ENCODE results near the gene ADCY1.

ADCY1 gene

DNA sequence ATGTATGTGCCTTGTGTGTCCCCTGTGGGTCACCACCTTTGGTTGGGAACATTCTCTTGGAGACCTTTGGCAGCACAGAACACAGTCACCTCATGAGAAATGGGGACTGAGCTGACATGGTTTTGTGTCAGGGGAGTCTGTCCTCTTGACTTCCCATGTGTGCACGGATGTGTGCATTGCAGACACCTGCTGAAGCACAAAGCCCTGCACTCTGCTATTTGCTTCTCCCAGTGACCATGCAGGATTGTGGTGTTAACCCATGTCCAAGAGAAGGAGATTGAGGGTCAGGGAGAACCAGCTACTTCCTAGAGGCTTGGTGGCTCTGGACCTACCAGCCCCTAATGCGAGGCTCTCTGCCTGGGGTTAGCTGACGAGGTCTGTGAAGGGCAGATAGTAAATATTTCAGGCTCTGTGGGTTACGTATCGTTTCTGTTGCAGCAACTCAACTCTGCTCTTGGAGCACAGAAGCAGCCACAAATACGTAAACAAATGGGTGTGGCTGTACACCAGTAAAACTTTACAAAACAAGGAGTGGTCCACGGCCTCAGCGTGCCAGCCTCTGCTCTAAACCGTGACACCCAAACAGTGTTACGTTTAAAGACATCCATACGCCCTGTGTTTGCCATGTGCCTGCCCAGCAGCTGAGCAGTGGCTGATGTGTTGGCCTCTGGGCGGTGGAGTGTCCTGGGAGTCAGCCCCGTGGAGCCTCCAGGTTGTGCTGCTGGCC lies 51.7 kb downstream of the ADCY1 start:
- DNase-seq (ENCODE audit: low spot score): no peak

DNA sequence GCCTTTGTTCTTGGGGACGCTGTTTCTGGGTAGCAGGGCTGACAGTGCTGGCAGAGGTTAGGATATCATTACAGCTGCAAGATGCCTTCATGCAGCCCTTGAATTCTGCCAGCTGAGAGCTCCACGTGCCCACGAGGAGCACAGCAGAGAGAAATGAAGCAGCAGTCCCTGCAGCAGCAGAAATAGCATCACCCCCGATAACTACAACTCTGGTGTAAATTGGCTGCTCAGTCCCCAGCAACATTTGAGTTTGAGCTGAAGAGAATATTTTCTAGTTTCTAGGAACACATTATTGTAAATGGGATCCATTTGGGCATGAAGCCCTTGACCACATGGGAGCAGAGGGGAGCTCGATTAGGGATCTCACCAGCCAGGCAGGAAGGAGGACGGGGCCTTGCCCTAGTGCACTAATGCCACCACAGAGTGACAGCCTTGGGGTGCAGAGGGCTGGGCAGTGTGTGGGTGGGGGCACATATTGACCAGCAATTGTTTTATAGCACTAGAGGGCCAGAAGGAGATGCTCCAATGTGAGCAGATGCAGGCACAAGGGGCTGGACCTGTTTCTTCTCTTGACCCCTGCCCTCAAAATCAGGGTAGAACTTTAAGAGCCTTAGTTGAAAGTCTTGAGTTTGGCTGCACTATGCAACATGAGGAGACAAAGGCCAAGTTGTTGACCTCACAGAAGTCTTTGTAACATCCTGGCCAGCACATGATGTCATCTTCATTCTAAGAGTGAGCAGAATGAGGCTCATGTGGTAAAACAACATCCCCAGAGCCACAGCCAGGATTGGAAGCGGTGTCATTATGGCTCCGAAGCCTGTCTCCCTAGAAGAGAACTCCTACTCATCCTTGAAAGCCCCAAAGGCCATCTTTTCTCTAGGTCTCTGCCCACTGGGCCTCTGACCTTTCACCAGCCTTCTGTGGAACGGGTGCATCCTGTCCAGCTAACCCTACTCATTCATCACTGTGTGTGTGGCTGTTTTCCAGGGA lies 52.6 kb downstream of the ADCY1 start:
- no peak for DNase-seq (ENCODE audit: low spot score)

DNA sequence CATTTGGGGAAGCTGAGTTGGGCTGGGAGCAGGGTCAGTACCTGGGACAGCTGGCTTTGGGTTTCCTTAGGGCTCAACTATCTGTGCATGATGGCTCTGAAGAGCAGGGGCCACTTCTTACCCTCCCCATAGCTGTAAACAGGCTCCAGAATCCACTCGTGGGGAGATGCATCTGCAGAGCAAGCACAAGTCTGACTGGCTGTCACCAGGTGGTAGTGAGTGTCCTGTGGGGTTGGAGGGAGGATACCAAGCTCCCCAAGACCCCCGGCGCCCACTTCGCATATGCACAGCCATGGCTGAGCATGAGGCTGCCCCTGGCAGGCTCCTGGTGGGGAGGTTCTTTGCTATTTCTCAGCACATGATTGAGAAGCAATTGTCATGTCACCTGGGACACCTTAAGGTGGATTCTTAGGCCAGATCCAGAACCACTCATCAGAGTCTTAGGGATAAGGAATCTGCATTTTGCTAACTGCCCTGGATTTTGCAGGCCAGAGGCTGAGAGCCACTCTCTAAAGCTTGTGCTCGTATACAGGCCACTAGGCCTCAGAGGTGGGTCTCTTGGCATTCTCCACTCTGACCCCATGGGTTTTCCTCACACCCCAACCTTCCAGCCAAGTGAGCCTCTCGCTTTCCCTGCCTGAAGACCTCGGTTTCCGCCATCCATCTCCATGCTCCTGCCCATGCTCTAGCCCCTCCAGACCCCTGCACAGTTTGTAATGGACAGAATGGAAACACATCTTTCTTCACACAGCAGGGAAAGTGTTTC lies 53.7 kb downstream of the ADCY1 start:
- no peak for DNase-seq (ENCODE audit: low spot score)

DNA sequence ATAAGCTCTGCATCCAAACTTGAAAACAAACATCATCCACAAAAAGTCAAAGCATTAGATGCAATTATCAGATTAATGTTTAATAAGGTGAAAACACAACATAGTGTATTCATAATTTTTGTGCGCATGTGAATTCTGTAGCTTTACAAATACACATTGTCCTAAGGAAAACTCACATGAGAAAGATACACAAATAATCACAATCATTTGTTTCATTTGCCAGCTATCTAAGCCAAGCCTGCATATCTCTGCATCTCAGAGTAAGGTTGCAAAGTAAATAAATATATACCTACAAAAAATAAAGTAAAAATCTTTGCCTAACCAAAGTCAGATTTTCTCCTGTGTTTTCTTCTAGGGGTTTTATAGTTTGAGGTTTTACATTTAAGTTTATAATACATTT lies 57.4 kb downstream of the ADCY1 start:
- DNase-seq (ENCODE audit: low spot score): no peak

DNA sequence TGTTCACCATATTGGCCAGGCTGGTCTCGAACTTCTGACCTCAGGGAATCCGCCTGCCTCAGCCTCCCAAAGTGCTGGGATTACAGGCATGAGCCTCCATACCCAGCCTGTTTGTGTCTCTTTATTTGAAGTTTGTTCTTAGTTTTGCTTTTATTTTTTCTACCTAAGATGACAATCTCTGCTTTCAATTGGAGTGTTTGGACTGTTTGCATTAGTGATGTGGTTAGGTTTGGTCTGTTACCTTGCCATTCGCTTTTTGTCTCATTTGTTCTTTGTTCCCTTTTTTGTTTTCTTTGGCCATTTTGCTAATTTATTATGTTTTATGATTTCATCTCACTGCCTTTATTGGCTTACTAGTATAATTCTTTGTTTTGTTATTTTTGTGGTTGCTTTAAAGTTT lies 62.6 kb downstream of the ADCY1 start:
- DNase-seq (ENCODE audit: low spot score): no peak

DNA sequence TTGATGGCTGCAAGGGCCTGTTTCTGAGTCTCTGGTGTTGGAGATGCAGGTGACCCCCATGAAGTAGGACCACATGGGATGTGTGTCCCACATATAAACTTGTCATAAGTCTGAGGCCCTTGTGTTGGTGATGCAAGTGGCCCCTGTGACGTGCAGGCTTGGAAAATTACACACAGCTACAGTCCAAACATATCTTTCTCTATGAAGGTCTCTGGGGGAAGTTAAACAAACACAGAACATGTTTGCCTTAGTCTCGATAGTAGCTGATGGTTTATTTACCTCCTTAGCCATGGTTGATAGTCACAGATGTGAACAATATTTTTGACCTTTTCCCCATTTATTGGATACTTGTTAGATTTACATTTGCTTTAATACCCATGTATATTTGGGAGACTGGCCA lies 64.7 kb downstream of the ADCY1 start:
- DNase-seq (ENCODE audit: low spot score): no peak

DNA sequence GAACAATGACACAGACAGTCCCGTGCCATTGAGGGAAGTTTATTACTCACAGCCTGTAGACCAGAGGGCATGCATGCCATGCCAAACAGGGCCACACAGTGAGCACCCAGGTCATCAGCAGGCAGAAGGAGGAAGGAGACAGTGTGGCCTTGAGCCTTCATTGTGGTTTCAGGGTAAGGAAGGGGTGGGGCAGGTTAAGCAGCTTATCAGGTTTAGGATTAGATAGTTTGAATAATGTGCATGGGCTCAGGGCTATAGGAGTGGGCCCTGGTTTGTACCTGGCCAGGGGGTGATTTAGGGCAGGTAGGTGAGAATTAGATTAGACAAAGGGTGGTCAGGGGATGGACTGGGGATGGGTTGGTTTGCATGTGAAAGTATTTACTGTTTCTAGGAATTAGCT lies 67.9 kb downstream of the ADCY1 start:
- DNase-seq (ENCODE audit: low spot score): peak; percentile 34

DNA sequence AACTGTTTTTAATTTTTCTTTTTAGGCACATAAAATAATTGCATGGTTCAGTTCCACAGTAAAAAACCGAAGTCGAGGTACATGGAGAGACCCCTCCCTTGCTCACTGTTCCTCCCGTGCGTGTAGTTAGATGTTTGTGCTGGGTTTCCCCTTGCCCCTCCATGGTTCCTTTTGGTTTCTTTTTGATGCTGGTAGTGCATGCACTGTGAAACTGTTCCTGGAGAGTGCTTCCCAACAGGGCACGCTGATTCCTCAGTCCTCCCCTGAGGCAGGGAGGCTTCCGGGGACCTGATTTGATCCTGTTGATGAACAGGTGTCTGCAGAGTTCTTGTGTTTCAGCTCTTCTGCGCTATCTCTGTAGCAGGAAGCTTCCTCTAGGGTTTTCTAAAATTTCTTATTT lies 69.5 kb downstream of the ADCY1 start:
- DNase-seq (ENCODE audit: low spot score): peak; percentile 35

DNA sequence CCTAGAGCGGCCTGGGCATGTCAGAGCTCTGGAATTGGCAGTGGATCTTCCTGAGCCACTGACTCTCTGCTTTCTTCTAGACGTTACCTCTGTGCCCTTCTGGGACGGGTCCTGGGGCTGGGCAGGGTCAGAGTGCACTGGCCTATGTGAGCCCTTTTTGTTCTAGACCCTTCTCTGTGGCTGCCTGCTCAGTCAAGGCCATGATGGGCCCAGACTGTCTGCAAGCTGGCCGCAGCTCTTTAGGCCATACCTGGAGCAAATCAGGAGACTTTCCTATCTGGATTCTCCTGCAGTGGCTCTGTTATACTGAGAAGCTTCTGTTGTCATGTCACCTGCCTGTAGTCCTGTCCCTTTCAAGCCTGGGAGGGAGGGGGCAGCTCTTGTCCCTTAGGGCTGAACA lies 70.1 kb downstream of the ADCY1 start:
- peak; percentile 36 for DNase-seq (ENCODE audit: low spot score)

DNA sequence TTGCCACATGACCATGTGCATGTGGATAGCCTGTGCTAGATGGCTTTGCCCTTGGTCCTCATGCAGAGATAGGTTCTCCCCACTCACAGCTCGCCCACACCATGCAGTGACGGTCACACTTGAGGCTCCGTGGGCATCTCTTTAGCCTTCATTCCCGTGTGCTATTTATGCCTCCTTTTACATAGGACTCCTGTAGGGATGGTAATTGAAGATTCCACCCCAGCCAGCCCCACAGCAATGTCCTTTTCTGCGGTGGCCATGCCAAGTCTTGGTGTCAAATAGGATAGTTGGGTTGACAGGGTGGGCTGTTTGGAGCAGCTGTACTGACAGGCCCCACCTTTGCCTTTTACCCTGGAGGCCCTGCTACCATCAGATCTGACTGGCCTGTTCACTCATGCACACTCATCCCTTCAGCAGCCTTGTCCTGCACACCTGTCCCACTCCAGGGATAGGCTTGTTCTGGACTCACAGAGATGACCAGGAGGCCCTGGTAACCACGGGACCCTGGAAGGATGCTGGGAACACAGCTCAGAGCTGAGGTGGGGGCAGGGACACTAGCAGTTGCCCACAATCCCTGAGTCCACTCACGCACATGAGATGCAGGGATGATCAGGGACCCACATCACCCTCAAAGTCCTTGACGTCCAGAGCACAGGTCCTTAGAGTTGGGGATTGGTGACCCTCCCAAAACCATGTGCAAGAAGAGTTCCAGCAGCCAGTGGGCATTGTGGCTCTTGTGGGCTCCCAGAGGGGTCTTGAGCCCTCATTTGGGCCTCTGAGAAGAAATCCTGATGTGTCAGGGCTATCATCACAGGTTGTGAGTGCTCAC lies 71.2 kb downstream of the ADCY1 start:
- DNase-seq (ENCODE audit: low spot score): peak; percentile 25

DNA sequence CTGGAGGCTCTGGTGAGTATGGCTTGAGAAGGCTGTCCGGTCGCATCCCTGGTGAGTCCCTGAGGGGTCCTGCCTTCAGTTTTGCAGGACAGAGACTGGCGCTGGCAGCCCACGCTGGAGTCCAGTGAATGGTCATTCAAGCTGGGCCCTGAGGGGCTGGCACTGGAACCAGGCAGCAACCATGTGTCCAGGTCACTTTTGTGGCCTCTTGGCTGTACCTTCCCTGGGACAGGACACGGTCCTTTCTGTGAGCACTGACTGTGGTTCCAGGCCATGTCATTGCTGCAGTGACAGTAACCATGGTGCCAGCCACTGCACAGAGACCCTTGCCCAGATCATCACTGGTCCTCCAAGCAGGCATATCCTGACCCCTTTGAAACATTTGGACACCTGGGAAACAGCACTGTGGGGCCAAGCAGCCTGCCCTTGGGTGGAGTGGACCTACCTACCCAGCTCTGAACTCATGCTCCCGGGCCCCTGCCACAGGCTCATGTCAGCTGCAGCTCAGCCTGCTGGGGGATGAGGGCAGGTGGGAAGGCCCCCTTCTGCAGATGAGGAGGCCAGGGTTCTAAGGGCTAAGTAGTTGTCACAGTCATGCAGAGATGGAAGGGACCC lies 72.1 kb downstream of the ADCY1 start:
- peak; percentile 21 for DNase-seq (ENCODE audit: low spot score)

DNA sequence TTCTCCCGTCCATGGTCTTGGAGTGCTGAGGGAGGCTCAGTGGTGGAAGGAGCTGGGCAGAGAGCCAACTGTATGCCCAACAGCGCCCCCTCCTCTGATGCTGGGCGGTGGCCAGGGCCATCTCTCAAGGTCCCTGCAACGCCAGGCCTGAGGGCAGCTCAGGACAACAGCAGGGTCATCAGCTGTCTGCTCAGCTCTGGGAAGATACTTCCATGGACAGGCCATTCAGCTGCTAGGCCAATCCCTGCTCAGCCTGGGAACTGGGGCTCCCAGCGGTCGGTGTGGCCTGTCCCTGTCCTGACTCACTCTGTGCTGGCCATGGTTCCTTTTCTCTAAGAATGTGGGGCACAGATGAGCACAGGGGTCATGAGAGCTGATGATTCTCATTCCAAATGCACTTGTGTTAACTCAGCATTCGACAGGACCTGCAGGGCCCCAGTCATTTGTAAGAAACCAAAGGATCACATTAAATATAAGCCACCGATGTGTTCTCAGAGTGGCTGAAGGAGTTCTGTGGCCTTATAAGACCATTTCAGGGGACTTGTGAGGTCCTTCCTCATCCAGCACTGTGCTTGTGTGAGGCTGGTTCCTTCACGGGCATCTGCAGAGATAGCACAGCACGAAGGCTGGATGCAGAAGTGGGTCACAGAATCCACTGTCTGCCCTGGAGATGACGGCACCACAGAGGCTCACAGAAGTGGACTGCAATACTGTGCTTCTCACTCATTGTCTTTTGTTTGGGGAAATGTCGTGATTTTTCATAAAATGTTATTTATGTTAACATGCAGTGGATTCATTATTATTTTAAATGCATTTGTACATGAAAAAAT lies 73.0 kb downstream of the ADCY1 start:
- DNase-seq (ENCODE audit: low spot score): peak; percentile 41

DNA sequence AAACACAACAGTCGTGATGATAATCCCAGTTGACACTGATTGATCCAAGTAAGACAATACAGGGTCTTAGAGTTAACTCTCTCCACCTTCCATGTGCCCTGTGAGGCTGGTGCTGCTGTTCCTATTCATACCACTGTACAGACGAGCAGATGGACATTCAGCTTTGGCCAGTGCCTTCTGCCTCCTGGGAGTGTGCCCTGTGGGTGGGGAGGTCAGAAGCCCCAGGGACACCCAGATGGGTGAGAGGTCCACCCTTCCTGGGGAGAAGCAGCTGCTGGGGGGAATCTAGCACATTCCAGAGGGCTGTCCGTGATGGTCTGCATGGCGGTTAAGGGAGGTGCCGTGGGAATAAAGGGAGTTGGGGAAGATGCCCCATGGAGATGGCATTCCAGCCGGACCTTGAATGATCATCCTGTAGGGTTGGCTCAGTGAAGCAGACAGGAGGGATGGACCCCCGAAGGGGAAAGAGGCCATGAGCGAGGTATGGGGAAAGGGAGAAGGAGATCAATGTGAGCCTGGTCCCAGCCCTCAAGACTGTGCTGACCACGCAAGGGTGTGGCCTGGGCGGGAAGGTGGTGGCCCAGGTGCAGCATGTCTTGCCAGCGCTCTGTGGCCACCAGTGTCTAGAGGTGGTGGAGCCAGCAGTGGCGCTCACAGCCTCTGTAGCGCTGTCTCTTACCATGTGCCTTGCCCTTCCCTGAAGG lies 74.0 kb downstream of the ADCY1 start:
- DNase-seq (ENCODE audit: low spot score): no peak

DNA sequence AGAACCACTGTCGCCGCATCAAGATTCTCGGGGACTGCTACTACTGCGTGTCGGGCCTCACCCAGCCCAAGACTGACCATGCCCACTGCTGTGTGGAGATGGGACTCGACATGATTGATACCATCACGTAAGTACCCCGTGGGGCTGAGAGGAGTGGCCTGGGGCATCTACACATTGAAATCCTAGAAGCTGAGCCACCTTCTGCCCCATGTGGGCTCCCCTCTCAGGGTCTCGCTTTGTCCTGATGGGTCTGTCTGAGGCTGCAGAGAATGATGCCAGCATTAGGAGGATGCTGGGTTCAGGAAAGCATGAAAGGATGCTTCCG lies 74.5 kb downstream of the ADCY1 start:
- peak; percentile 34 for DNase-seq (ENCODE audit: low spot score)

DNA sequence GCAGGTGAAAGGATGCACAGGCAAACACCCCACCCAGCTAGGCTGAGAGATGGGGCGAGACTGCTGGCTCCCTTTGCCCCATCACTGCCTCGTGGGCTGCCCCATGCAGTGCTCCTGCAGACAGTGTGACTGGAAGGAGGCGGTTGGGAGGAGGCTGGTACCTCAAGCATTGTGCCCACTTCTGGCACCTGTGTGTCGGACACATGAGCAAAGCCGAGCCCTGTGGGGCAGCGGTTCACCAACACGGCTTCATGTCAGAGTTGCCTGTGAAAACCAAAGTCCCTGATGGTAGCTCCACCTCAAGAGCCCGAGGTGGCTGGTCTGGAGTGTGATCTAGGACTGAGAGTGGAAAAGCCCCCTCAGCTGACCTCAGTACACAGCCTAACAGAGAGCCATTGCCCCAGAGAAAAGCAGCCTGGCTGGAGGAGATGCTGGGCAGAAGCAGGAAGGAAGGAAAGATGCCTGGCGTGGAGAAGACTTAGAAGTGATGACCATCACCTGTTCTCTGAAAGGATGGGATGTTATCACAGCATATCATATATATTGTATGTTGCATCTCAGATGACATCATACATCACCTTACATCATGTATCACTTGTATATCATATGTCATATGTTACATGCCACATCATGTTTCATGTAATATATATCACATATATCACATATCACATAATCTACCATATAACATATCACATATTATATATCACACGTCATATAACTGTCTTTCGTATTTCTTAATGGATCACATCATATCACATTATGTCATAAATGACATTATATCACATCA lies 75.6 kb downstream of the ADCY1 start:
- no peak for DNase-seq (ENCODE audit: low spot score)

DNA sequence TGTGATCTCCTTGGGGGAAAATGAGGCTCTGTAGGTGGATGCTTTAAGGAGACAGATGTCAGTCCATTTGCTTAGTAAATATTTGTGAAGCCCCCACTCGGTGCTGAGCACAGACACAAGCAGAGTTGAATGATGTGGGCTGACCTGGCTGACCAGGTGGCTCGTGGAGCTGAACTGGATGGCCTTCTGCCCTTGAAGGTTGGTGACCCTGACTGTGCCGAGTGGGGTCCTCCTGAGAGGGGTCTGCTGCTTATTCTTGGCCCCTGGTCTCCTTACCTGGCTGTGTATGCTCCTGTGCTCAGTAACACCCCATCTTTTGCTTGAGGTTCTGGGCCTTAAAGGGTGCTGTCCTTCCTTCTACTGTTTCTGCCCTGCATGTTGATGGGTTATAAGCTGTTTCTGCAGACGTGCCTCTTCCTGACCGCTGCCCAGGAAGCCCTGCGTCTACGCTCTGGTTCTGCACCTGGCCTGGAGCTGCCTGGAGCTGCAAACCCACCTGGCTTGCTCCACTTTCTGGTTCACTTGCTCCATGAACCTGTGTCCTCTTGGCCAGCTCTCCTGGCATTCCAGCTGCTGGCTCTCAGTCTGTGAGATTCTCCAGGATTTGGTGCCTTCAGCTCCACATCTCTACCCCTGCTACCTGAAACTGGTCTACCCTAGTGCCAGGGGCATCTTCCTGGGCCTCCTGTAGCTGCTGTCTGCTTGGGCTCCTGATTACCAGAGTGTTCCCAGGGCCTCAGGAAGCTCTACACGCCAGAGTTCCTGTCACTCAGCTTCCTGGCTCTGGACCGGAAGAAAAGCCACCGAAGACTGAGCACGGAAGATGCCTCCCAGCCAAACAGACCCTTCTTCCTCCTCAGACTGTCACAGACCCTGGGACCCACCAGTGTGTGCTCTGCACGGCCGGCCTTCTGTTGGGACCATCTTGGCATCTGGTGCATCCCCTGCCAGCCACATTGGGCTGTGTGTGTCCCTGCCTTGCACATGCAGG lies 76.5 kb downstream of the ADCY1 start:
- DNase-seq (ENCODE audit: low spot score): no peak

DNA sequence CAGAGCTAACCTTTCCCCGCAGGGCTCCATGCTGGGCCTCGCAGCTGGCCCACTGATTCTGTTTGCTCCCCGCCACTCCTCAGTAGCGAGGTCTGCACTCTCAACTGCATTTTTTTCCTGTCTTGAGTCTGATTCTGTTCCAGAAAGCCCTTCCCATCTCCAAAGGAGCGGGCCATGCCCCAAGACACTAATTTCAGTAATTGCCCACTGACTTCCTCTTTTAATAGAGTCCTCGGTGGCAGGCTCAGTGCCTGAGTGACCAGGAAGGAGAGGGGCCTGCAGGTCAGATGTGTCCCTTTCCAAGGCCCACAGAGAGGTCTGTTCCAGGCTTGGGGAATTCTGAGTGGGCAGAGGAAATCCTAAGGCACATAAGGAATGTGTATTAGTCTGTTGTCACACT lies 77.4 kb downstream of the ADCY1 start:
- DNase-seq (ENCODE audit: low spot score): no peak

DNA sequence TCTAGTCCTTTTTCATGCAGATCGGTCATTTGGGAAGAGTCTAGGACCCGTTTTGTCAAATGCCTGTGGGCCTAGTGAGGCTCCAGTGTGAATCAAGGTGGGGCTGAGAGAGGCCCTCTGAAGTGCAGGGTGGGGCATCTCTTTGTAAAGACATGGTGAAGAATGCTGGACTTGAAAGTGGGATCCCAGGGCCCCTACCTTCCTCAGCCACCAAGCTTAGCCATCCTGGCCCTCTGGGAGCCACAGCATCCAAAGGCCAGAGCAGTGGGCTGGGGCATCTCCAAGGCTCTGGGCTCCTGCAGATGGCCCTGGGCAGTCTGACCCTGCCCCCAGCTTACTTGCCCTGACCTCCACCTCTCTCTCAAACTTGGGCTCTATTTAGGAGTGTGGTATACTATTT lies 78.5 kb downstream of the ADCY1 start:
- no peak for DNase-seq (ENCODE audit: low spot score)
